Lower leg skin (tissue), 3 donors: ENCODE results near the gene TRIAP1.

Source experiments
- POLR2A ChIP-seq, 2 donors: fragments of 450-650 bp; IDR thresholded peaks; one replicate each; pipeline ENCODE4 v1.6.1; 2016 to 2017; ENCODE audit warnings: antibody characterized with exemption in 2 of 2, mild to moderate bottlenecking in 1 of 2, moderate library complexity in 1 of 2
- TF ChIP-seq, protein P1 (sequence below), 3 donors: fragments of 450-650 bp; IDR thresholded peaks; one replicate each; pipeline ENCODE4 v1.5.1; 2016; ENCODE audit warnings: antibody characterized with exemption in 3 of 3, mild to moderate bottlenecking in 3 of 3, moderate library complexity in 2 of 3

DNA sequence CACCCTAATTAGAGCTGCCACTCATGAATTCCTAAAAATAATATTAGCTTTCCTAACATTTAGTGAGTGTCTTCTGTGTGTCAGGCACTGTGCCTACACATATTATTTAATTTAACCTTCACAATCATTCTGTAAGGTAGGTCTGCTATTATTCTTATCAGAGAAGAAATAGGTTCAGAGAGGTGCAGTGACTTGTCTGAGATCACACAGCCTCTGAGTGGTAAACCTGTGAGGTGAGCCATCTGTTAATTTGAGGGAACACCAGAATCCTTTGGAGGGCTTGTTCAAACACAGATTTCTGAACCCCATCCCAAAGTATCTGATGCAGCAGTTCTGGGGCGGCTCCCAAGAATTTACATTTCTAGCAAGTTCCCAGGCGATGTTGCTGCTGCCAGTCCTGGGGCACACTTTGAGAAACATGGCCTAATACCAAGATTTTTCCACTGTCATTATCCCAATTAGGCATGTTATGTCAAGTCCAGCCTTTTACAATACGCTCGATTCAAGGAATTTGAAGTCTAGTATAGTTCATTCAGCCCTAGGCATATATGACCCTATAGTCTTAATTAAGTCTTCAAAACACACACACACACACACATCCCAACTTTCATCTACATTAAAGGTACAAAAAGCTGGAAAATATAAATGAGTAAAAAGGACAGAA lies 28.1 kb downstream of the TRIAP1 start:
- no peak for TF ChIP-seq POLR2A (IDR thresholded peaks at IDR 0.05)
- TF ChIP-seq, protein P1, sequence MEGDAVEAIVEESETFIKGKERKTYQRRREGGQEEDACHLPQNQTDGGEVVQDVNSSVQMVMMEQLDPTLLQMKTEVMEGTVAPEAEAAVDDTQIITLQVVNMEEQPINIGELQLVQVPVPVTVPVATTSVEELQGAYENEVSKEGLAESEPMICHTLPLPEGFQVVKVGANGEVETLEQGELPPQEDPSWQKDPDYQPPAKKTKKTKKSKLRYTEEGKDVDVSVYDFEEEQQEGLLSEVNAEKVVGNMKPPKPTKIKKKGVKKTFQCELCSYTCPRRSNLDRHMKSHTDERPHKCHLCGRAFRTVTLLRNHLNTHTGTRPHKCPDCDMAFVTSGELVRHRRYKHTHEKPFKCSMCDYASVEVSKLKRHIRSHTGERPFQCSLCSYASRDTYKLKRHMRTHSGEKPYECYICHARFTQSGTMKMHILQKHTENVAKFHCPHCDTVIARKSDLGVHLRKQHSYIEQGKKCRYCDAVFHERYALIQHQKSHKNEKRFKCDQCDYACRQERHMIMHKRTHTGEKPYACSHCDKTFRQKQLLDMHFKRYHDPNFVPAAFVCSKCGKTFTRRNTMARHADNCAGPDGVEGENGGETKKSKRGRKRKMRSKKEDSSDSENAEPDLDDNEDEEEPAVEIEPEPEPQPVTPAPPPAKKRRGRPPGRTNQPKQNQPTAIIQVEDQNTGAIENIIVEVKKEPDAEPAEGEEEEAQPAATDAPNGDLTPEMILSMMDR (IDR thresholded peaks at IDR 0.05), result no peak
